ENCODE results near the gene CDCA8.
A peak's percentile ranks its signal among the peaks of the same experiment; 100 is the strongest.

The CDCA8 gene

DNA sequence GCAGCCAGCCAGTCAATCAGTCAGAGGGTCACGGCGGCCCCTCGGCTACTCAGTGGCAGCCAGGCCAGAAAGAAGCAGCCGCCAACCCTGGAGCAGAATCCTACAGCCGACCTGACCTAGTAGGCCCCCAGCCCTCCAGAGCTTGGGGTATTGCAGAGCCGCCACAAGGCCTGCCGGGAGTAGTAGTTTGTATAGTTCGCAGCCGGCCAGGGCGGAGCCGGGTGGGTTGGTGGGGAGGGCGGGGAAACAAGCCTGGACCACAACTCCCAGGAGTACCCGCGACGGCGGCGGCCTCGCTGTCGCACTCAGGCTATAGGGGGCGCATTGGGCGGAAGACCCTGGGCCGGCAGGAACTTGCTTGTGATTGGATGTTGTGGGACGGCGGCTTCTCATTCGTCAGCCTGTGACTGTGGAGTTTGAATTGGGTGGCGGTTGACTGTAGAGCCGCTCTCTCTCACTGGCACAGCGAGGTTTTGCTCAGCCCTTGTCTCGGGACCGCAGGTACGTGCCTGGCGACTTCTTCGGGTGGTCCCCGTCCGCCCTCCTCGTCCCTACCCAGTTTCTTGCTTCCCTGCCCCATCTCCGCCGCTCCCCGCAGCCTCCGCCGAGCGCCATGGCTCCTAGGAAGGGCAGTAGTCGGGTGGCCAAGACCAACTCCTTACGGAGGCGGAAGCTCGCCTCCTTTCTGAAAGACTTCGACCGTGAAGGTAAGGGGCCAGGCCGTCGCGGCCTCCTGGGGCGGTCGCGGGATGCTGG lies at the start of gene CDCA8:
Gene CDCA8 (plus strand): TSS at position 439 of the 756 bp plus-strand sequence. CDS start 175 bp downstream, at position 614.
- peak; percentile 98 for DNase-seq (ENCODE audit: low read depth)

DNA sequence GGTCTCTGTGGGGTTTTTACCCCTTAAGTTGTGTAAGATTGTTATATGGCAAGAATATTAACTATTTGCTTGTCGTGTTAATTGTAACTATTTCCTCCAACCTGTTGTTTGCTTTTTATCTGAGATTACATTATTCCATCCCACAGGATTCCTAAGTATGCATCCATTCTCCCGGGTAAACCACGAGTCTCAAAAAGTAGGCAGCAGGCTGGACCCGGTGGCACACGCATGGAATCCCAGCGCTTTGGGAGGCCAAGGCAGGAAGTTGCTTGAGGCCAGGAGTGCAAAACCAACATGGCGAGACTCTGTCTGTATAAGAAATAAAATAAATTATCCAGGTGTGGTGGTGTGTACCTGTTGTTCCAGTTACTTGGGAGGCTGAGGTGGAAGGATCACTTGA lies 45.0 kb upstream of the CDCA8 start:
- DNase-seq (ENCODE audit: low read depth): no peak

DNA sequence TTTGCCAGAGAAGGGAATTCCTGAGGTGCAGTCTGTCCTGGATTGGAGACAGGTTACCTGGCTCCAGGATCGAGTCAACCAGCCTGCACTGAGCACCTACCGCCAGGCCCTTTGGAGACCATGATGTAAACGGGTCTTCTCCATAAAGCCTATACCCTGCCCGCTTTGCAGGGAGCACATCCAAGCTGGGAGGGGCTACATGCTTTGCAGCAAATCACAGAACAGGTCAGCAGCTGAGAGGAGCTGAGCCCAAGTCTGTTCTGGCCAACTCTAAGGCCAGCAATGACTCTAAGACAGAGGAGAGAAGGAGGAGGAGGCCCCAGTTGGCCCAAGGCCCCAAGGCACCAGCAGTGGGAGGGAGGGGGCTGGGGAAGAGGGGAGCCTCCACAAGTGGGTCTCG lies 42.1 kb upstream of the CDCA8 start:
- no peak for DNase-seq (ENCODE audit: low read depth)

DNA sequence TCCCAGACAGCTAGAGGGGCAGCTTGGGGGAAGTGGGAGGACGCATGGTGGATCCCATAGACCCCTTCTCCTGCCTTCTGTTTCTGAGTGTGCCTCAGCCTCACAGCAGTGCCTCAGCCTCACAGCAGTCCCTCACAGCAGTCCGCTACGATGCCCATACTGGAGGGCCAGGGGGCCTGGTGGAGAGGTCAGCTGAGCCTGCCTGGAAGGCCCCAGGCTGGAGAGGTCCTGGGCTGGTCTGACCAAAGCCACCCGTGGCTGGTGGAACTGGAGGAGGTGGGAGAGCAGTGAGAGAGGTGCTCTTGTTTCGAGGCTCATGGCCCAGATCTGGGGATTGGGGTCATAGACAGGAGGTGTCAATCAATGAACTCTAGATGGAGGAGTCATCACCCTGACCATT lies 41.6 kb upstream of the CDCA8 start:
- DNase-seq (ENCODE audit: low read depth): no peak

DNA sequence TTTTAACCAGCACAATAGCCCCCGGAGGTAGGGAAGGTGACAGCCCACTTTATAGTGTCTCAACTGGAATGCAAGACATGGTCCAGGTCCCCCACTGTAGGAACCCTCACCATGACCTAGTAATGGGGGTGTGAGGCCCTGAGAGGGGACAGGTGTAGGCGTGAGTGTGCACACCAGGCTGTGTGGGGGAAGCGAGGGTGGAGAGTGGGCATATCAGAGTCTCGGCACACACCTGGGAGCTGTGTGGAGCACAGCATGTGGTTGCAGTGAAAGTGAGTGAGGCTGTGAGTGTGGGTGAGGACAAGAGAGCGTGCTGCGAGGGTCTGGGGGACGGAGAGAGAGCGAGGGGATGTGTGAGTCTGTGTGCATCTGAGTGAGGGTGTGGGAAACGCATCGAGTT lies 40.5 kb upstream of the CDCA8 start:
- DNase-seq (ENCODE audit: low read depth): no peak

GRCh38 chr1:37652976-37653375 lies 39.3 kb upstream of the CDCA8 start:
- no peak for DNase-seq (ENCODE audit: low read depth)

DNA sequence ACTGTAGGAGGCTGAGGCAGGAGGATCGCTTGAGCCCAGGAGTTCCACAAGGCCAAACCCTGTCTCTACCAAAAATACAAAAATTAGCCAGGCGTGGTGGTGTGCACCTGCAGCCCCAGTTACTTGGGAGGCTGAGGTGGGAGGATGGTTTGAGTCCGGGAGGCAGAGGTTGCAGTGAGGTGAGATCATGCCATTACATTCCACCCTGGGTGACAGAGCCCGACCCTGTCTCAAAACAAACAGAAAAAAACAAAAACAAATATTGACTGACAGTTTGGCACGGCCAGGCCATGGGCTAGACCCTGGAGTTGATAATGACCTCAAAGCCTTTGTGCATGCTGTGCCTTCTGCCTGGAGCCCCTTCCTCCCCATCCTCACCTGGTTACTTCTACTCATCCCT lies 38.4 kb upstream of the CDCA8 start:
- no peak for DNase-seq (ENCODE audit: low read depth)

- no peak for DNase-seq (ENCODE audit: low read depth)
Measured at GRCh38 chr1:37655274-37655673, 37.0 kb upstream of the CDCA8 start.

DNA sequence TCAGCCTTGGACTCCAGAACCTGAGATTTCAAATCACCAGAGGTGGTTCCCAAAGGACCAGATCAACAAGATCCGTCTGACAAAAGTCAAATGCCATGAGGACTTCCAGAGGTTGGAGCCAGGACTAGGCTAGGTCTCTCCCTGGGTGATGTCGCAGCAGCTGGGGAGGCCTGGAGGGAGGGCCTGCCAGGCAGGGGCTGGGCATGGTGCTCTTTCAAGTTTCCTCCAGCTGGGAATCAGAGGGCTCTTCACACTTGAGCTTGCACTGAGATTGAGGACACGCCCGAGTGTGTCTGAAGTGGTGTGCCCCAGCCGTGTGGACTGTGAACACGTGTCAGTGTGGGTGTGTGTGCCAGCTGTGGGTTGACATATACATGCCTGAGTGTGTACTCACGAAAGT lies 36.3 kb upstream of the CDCA8 start:
- no peak for DNase-seq (ENCODE audit: low read depth)

- no peak for DNase-seq (ENCODE audit: low read depth)
Measured at GRCh38 chr1:37656881-37657280, 35.4 kb upstream of the CDCA8 start.

GRCh38 chr1:37657620-37658412 lies 34.5 kb upstream of the CDCA8 start:
- no peak for DNase-seq (ENCODE audit: low read depth)

DNA sequence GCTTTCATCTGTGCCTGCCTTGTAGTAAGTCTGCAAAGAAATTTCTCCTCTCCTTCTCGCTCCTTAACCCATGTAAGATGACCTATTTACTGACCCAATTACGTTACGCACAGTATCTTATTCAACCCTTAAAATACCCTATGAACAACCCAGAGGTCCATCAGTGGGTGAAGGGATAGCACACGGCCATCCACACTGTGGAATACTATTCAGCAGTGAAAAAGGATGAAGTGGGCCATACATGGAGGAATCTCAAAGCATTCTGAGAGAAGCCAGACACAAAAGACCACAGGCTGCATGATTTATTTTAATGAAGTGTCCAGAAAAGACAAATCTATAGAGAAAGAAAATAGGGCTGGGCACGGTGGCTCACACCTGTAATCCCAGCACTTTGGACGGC lies 33.8 kb upstream of the CDCA8 start:
- no peak for DNase-seq (ENCODE audit: low read depth)

- DNase-seq (ENCODE audit: low read depth): no peak
Measured at GRCh38 chr1:37660664-37661063, 31.7 kb upstream of the CDCA8 start.

GRCh38 chr1:37661401-37661800 lies 30.9 kb upstream of the CDCA8 start:
- no peak for DNase-seq (ENCODE audit: low read depth)

GRCh38 chr1:37662031-37662755 lies 30.1 kb upstream of the CDCA8 start:
- no peak for DNase-seq (ENCODE audit: low read depth)

- DNase-seq (ENCODE audit: low read depth): no peak
Measured at GRCh38 chr1:37663426-37664000, 28.8 kb upstream of the CDCA8 start.

GRCh38 chr1:37666241-37666867 lies 26.0 kb upstream of the CDCA8 start:
- DNase-seq (ENCODE audit: low read depth): no peak

- DNase-seq (ENCODE audit: low read depth): no peak
Measured at GRCh38 chr1:37667023-37667671, 25.2 kb upstream of the CDCA8 start.

GRCh38 chr1:37670133-37670532 lies 22.2 kb upstream of the CDCA8 start:
- no peak for DNase-seq (ENCODE audit: low read depth)

- no peak for DNase-seq (ENCODE audit: low read depth)
Measured at GRCh38 chr1:37671261-37671660, 21.1 kb upstream of the CDCA8 start.

GRCh38 chr1:37672136-37672870 lies 20.0 kb upstream of the CDCA8 start:
- DNase-seq (ENCODE audit: low read depth): no peak

Data from activated gamma-delta T cell treated with anti-CD3 and anti-CD28 coated beads, Interleukin-2, amount 50 U/mL, for 16 hours (primary cell).